SK-N-MC (cell line): ENCODE results near the gene FAM118A.
"Not testable (repeated sequence)": the region's sequence is repeated elsewhere in the genome, so short reads cannot be mapped to it uniquely, and the experiment has no call there.

ENCODE experiments used
- DNase-seq: peaks from one replicate; pipeline ENCODE4 v3.0.0-alpha.2; 2011; ENCODE audit warnings: low read depth, low spot score
- H3K27ac ChIP-seq: fragments of 200-600 bp; sonication (generic); 2 replicates; pipeline ENCODE4 v1.5.1; 2016; ENCODE audit warnings: mixed run types
- H3K36me3 ChIP-seq: fragments of 200-600 bp; sonication (generic); 2 replicates; pipeline ENCODE4 v1.6.1; 2017; ENCODE audit warnings: antibody characterized with exemption, low read length, mixed read lengths; ENCODE audit not compliant: insufficient read depth
- H3K4me3 ChIP-seq: fragments of 200-600 bp; sonication (generic); 2 replicates; pipeline ENCODE4 v1.5.1; 2016
- H3K9ac ChIP-seq: fragments of 200-600 bp; sonication (generic); 2 replicates; pipeline ENCODE4 v1.8.0; 2017; ENCODE audit warnings: mixed run types, mixed read lengths; ENCODE audit not compliant: insufficient read length
- H3K9me3 ChIP-seq: fragments of 200-600 bp; sonication (generic); 2 replicates; pipeline ENCODE4 v1.6.1; 2017; ENCODE audit warnings: low read depth, mild to moderate bottlenecking, antibody characterized with exemption, low read length, moderate library complexity, mixed read lengths
- EZH2 ChIP-seq: fragments of 200-600 bp; sonication (generic); IDR thresholded peaks from one replicate; pipeline ENCODE4 v1.6.1; 2017; ENCODE audit warnings: antibody characterized with exemption
- FOXP2 ChIP-seq: optimal IDR thresholded peaks from 2 replicates; pipeline ENCODE3; 2011; ENCODE audit warnings: mild to moderate bottlenecking, moderate library complexity; ENCODE audit not compliant: insufficient read depth; ENCODE audit errors: extremely low read length, control extremely low read depth
- POLR2AphosphoS5 ChIP-seq: IDR thresholded peaks from 2 replicates; pipeline ENCODE4 v1.6.1; 2012; ENCODE audit warnings: mild to moderate bottlenecking, low read depth, low read length, borderline replicate concordance

Gene FAM118A

DNA sequence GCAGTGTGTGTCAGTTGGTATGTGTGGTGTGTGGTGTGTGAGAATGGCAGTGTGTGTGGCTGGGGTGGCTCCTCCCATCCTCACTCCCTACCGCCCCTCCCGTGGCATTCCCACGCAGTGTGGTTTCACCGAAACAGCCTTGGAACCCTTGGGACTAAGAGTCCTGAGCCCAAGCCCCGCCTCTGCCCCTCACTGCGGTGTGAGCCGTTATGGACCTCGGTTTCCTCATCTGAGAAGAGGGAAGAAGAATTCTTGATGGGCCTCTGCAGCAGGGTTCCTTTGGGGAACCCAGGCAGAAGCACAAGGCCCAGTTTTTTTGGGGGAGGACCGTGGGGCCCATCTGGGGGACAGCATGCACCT is 17.8 kb upstream of the FAM118A start:
- Histone ChIP-seq H3K27ac (no peak overlapping the region), H3K9ac (no peak overlapping the region), H3K4me3 (no peak overlapping the region), H3K36me3 (no peaks in the 10 kb centered on the region), H3K9me3 (no peaks in the 10 kb centered on the region)
- TF ChIP-seq EZH2 (no peak), FOXP2 (no peak), POLR2AphosphoS5 (no peak)
- no peak for DNase-seq

DNA sequence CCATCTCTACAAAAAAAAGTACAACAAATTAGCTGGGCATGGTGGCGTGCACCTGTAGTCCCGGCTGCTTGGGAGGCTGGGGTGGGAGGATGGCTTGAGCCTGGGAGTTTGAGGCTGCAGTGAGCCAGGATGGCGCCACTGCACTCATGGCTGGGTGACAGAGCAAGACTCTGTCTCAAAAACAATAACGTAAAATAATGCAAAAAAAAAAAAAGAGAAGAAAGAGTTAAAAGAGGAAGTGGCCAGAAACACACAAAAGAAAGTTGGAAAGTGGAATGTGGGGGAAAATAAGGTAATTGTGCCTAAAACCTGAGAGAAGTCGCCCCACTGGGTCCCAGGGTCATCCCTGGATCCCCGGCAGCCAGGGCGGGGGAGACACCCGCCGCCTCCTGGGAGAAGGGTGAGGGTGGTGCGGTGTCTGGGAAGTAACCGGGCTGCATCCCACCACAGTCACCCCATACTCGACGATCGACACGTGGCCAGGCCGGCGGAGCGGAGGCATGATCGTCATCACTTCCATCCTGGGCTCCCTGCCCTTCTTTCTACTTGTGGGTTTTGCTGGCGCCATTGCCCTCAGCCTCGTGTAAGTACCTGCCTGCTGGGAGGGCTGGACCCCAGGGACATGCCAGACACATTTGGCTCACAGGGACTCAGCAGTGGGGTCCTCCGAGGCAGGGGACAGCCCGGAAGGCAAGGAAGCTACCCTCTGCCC is 16.8 kb upstream of the FAM118A start:
- no peak for TF ChIP-seq POLR2AphosphoS5
- TF ChIP-seq FOXP2: no peak
- no peak for TF ChIP-seq EZH2
- no peak overlapping the region for H3K9ac ChIP-seq
- no peak for DNase-seq
- H3K9me3 ChIP-seq: no peaks in the 10 kb centered on the region
- no peak overlapping the region for H3K4me3 ChIP-seq
- H3K27ac ChIP-seq: no peak overlapping the region
- H3K36me3 ChIP-seq: no peaks in the 10 kb centered on the region

DNA sequence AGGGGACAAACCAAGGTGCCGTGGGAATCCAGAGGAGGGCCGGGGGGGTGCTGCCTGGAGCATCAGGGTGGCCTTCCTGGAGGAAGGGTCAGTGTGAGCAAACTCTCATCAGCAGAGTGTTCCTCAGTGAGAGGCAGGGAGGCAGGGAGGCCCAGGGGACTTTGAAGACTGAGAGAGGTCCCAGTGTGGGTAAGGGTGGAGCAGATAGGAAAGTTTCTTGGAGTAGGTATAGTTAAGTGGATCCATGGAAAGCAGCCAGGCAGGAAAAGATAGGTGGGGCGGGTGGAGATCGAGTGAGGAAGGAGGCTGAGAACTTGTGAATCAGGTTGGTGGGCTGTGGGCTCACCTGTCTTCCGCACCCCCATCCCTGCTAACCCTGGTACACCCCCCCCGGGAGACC is 15.7 kb upstream of the FAM118A start:
- DNase-seq: no peak
- no peak for TF ChIP-seq FOXP2
- TF ChIP-seq EZH2: no peak
- no peak overlapping the region for H3K27ac ChIP-seq
- no peaks in the 10 kb centered on the region for H3K36me3 ChIP-seq
- H3K9me3 ChIP-seq: no peaks in the 10 kb centered on the region
- H3K9ac ChIP-seq: no peak overlapping the region
- no peak overlapping the region for H3K4me3 ChIP-seq

DNA sequence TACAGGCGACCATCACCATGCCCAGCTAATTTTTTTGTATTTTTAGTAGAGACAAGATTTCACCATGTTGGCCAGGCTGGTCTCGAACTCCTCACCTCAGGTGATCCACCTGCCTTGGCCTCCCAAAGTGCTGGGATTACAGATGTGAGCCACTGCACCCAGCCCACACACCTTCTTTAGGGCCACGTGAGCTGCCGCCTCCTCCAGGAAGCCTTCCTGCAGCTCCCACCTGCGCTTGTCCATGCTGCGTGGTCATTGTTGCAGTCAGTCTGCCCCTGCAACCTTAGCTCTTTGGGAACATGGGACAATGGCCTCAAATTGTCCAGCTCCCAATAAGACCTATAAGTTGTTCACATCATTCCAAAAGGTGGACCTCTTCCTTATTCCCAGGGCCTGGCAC is 14.7 kb upstream of the FAM118A start:
- H3K9ac ChIP-seq, DNase-seq, H3K36me3 ChIP-seq, H3K4me3 ChIP-seq, H3K27ac ChIP-seq, H3K9me3 ChIP-seq: not testable (repeated sequence)

DNA sequence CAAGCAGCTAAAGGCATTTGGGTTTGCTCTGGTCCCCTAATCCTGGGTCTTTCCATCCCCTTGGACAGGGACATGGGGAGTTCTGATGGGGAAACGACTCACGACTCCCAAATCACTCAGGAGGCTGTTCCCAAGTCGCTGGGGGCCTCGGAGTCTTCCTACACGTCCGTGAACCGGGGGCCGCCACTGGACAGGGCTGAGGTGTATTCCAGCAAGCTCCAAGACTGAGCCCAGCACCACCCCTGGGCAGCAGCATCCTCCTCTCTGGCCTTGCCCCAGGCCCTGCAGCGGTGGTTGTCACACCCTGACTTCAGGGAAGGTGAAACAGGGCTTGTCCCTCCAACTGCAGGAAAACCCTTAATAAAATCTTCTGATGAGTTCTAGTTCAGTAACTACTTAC is 14.2 kb upstream of the FAM118A start:
- no peak for DNase-seq
- Histone ChIP-seq H3K4me3 (no peak overlapping the region), H3K36me3 (no peaks in the 10 kb centered on the region), H3K9ac (no peak overlapping the region), H3K9me3 (no peaks in the 10 kb centered on the region), H3K27ac (no peak overlapping the region)
- TF ChIP-seq EZH2: no peak
- no peak for TF ChIP-seq FOXP2
- no peak for TF ChIP-seq POLR2AphosphoS5

DNA sequence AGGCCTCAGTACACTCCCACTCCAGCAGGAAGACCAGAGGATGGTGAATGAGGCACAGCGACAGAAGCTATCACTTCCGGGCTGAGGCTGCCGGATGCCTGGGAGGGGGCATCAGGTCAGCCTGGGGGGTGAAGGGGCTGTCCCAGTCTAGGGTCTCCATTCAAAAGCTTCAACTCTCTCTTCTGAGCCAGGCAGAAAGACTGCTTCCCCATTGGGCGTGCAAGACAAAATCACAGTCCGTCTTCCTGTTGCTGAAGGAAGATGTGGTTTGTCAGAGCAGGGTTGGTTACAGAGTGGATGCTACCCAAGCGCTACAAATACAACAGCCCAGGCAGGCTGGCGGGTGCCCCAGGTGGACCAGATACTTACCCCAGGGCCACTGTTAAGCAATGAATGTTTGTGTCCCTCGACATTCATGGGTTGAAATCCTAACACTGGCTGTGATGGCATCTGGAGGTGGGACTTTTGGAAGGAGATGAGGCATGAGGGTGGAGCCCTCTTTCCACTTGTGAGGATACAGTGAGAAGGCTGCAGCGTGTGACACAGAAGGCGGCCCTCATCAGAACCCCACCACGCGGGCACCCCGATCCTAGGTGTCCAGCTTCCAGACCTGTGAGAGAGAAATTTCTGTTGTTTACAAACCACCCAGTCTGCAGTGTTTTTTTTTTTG is 13.0 kb upstream of the FAM118A start:
- TF ChIP-seq POLR2AphosphoS5: no peak
- no peak for TF ChIP-seq FOXP2
- TF ChIP-seq EZH2: no peak
- Histone ChIP-seq H3K27ac (no peak overlapping the region), H3K9me3 (no peaks in the 10 kb centered on the region), H3K36me3 (no peaks in the 10 kb centered on the region), H3K4me3 (no peak overlapping the region), H3K9ac (no peak overlapping the region)
- no peak for DNase-seq

DNA sequence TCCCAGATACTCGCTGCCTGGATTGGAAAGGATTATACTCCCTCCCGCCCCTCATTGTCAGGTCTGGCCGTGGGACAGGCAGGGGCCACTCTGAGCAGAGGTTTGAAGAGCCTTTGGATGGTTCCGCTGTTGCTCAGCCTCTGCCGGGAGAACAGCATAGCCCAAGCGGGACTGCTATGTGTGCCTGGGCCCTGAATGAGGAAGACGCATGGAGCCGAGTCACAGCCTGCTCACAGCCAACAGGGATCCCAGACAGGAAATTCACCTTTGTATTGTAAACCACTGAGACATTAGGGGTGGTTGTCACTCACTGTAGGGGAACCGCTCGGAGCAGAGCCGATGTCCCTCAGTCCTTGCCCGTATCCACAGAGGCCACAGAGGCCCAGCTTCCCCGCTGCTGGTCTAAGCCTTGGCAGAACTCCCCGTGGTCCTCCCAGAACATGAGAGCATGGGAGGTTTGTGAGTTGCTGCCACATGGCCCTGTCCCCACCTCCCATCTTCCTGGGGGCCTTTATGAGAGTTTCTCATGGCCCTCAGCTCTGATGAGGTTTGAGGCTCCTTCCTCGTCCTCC is 10.7 kb upstream of the FAM118A start:
- Histone ChIP-seq H3K9me3 (no peaks in the 10 kb centered on the region), H3K4me3 (no peak overlapping the region), H3K27ac (no peak overlapping the region), H3K36me3 (no peaks in the 10 kb centered on the region), H3K9ac (no peak overlapping the region)
- TF ChIP-seq EZH2: no peak
- TF ChIP-seq FOXP2: no peak
- no peak for TF ChIP-seq POLR2AphosphoS5
- no peak for DNase-seq

DNA sequence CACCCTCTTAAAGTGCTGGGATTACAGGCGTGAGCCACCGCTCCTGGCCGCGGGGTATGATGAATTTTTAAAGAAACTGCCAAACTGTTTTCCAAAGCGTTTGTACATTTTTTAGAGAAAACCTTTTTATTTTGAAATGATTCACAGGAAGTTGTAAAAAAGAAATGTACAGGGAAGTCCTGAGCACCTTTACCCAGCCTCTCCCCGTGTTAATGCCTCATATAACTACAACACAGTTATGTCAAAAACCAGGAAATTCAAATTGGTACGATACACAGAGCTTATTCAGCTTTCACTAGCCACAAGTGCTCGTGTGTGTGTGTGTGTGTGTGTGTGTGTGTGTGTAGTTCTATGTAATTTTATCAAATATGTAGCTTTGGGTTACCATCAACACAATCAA is 7.0 kb upstream of the FAM118A start:
- no peak overlapping the region for H3K27ac ChIP-seq
- no peak for DNase-seq
- H3K9ac ChIP-seq: no peak overlapping the region
- H3K9me3 ChIP-seq: no peaks in the 10 kb centered on the region
- H3K4me3 ChIP-seq: no peak overlapping the region
- no peaks in the 10 kb centered on the region for H3K36me3 ChIP-seq
- no peak for TF ChIP-seq EZH2
- no peak for TF ChIP-seq FOXP2
- no peak for TF ChIP-seq POLR2AphosphoS5

DNA sequence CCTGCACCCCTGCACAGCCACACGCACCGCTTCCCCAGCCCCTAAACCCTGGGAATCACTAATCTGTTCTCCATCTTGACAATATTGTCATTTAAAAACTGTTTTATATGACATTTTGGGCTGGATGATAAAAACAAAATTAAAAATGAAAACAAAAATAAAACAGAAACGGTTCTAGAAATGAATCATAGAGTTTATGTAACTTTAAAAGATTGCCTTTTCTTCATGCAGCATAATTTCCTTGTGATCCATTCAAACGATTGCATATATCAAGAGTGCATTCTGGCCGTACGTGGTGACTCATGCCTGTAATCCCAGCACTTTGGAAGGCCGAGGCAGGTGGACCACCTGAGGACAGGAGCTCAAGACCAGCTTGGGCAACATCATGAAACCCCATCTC is 6.6 kb upstream of the FAM118A start:
- no peaks in the 10 kb centered on the region for H3K36me3 ChIP-seq
- no peak overlapping the region for H3K27ac ChIP-seq
- H3K9ac ChIP-seq: no peak overlapping the region
- H3K9me3 ChIP-seq: no peaks in the 10 kb centered on the region
- no peak for DNase-seq
- TF ChIP-seq FOXP2 (no peak), POLR2AphosphoS5 (no peak), EZH2 (no peak)
- H3K4me3 ChIP-seq: no peak overlapping the region
